GM18499 (cell line): ENCODE data around the gene TMTC1.
"Not testable (repeated sequence)": the region's sequence is repeated elsewhere in the genome, so short reads cannot be mapped to it uniquely, and the experiment has no call there.

Experiments
- ATAC-seq: cut with Tn5 transposase; IDR thresholded peaks from one replicate; pipeline ENCODE4 v1.9.1; 2021; ENCODE audit warnings: moderate number of reproducible peaks; ENCODE audit not compliant: insufficient read depth, unreplicated experiment

TMTC1 gene

DNA sequence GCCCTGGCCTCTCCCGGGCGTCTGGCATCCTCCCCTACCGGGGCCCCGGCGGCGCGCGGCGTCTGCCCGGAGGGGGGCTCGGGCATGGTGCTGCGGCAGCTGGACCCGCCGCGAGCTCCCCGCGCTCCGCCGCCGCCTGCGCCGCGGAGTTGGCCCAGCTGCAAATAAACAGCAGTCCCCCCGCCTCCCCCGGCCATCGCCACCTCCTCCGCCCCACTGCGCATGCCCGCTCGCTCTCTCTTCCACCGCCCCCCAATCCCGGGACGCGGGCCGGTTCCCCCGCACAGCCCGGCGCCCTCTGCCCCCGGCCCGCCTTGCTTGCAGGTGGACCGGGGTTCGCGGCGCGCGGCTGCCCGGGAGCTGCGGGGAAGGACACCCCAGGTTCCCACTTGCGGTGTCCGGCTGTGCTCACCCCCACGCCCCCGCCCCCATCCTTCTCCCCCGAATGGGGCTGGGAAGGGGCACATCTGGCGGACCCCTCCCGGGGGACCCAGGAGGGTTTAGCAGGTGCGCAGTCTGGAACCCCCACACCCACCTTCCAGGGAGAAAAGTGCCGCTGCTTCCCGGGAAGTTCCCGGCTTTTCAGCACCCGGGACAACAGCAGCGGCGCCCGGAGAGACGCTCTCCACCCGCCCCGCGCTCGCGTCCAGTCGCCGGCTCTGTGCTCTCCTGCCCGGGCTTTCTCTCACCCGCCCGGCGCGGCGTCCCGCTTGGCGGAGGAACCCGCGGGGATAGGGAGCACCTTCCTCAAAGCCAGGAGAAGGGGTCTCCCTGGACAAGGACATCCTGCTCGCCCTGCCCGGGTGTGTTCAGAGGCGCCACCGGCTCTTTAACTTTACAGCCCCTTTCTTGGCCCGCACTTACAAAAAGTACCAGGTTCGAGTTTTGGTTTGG lies at the start of gene TMTC1:
Gene TMTC1 (minus strand): TSS at position 170 of the 894 bp plus-strand sequence. CDS start 191 bp downstream, outside the sequence.
- ATAC-seq = no peak

DNA sequence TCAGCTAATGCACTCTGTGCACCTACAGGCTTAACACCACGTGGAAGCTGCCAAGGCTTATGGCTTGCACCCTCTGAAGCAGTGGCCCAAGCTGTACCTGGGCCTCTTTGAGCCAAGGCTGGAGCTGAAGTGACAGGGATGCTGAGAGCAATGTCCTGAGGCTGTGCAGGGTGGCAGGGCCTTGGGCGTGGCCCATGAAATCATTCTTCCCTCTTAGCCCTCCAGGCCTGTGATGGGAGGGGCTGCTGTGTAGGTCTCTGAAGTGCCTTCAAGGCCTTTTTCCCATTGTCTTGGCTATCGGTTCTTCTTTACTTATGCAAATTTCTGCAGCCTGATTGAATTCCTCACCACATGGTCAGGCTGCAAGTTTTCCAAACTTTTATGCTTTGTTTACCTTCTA lies 47.4 kb upstream of the TMTC1 start:
- ATAC-seq = no peak

DNA sequence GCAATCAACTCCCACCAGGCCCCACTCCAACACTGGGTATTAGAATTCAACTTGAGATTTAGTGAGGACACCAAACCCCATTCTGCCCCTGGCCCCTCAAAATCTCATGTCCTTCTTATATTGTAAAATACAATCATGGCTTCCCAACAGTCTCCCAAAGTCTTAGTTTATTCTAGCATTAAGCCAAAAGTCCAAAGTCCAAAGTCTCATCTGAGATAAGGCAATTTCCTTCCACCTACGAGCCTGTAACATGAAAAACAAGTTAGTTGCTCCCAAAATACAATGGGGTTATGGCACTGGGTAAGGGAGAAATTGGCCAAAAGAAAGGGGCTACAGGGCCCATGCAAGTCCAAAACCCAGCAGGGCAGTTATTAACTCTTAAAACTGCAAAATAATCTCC lies 46.6 kb upstream of the TMTC1 start:
- ATAC-seq = no peak

DNA sequence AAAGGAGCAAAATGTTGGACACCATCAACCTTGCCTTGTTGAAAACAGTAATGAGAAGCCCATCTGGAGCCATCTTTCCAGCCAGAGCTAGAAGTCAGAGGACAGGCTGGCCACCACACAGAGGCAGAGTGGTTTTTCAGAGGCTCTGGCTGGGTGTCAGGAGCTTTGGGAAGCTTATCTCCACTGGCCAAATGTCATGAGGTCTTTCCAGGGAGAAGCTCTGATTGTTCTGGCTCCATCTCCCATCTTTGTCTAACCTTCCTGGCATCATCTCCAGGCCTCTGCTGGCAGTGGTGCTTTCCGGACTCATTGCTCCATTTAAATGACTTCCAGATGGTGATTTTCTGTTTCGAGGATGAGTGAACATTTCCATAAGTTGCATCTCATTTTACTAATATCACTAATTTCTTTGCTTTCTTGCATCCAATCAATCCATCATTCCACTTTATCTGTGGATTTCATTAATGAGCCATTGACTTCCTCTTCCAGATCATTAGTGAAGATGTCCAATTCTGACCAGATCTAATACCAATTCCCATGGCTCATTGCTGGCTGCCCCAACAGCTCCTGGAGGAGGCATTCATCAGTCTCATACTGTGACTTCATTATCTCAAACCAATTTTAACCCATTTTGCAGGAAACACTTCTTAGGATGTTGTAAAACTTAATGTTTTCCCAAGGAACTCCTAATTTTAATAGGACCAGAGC lies 35.3 kb upstream of the TMTC1 start:
- ATAC-seq = no peak

DNA sequence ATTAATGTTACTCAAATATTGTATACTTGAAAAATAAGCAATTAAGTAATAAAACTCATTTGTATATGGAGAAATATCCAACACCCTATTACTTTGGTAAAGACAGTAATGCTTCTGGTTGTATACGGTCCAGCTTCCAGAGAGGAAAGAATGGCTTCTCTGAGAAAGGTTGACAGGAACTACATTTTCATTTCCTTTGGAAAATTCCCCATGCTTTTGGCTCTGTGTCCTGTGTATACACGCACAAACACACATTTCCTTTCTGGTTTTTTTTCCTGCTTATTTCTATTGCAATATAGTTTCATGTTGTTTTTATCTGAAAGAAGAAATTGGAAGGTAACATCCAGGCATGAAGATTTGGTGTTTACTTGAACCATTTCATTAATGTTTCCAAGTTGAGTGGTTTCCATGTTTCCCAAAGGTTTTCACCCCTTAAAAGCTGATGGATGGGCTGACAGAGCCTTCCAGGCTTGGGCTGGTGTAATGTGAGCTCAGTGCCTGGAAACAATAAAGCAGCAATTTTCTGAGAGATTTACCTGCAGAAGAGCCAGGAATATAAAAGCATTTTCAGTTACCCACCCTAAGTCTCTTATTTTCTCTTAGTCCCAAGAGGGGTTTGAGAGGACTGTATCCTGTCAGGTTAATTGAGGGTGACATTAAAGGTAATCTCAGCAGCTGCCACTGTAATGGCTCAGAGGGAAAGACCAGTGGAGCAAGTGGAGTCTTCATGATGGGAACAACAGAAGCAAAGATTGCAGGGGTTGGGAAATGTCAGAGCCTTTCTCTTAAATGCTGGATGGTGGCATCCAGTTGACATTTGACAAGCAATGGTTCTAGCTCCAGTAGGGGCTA lies 33.4 kb upstream of the TMTC1 start:
- ATAC-seq = no peak

DNA sequence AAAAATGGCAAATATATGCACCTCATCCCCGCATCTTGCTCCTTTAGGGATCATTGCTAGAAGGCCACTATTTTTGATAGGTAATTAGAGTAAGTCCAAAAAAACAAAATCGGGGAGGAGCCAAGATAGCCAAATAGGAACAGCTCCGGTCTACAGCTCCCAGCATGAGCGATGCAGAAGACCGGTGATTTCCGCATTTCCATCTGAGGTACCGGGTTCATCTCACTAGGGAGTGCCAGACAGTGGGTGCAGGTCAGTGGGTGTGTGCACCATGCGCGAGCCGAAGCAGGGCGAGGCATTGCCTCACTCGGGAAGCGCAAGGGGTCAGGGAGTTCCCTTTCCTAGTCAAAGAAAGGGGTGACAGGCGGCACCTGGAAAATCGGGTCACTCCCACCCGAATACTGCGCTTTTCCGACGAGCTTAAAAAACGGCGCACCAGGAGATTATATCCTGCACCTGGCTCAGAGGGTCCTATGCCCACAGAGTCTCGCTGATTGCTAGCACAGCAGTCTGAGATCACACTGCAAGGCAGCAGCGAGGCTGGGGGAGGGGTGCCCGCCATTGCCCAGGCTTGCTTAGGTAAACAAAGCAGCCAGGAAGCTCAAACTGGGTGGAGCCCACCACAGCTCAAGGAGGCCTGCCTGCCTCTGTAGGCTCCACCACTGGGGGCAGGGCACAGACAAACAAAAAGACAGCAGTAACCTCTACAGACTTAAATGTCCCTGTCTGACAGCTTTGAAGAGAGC lies 26.0 kb upstream of the TMTC1 start:
- ATAC-seq = not testable (repeated sequence)

DNA sequence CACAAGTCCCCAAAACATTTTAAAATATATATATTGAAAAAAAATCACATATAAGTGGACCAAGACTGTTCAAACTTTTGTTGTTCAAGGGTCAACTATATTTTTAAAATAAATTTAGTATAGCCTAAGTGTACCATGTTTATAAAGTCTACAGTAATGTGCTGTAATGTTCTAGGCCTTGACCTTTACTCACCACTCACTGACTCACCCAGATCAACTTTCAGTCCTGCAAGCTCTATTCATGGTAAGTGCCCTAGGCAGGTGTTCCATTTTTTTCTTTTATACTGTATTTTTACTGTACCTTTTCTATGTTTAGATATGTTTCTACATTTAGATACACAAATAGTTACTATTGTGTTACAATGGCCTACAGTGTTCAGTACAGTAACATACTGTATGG lies 23.4 kb upstream of the TMTC1 start:
- no peak for ATAC-seq

DNA sequence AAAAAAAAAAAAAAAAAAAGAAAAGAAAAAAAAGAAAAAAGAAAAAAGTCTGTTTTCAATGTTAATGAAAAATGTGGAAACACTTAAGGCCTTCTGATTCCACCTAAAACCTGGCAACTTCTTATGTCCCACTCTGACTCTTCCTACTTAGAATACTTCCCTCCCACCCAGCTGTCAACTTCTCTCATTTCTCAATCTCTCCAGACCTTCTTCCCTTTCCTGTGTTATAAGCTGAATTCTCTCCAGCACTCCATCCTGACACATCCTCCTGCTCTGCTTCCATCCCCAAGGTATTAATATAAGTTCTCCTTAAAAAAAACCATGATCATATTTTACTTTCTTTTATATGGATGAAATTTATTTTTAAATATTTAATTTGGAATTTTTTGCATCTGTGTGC lies 20.3 kb upstream of the TMTC1 start:
- ATAC-seq = no peak

DNA sequence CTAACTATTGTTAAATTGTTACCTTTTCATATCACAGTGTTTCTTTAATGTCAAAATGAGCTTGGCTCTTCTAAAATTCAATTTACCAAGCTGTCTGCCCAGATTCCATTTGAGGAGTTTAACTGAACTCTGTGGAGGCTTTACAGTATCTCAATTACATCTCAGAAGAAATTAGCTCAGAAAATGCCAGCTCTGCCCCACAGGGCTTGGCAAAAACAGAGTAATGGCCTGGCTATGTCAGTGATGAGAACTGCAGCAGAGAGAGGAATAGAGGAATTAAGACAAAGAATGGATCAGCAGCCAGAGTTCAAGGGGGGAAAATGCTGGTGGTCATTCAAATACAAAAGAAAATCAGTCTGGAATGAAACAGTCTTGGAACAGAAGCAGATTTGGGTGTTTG lies 15.8 kb upstream of the TMTC1 start:
- no peak for ATAC-seq

DNA sequence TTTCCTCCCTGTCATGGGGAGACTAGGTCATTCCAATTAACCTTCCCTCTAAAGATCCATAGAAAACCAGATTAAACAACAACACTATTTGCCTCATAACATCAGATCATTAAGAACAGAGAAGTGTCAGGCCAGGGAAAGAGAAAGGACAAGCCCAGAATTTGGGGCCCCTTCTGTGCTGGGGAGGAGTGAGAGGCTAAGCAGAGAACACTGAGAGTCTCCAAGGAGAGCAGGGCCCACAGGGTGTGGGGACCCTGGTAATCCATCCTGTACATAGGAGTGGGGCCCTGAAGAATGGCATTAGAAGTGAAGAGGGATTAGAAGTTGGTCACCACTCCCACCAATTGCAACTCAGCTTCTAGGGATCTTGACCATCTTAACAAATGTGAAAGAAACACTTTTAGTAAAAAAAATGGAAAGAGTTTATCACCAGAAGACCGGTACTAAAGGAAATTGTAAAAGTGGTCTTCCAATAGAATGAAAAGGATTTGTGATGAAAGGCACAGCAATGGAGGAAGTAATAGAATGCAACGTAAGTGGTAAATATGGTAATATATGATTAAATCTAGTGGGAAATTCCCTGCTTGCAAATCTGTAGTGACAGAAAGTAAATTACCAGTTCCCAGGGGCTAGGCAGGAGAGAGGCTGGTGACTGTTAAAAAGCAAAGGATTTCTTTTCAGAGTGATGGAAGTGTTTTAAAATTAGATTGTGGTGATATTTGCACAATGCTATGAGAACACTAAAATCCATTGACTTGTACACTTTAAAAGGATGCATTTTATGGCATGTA lies 14.0 kb upstream of the TMTC1 start:
- ATAC-seq = no peak

DNA sequence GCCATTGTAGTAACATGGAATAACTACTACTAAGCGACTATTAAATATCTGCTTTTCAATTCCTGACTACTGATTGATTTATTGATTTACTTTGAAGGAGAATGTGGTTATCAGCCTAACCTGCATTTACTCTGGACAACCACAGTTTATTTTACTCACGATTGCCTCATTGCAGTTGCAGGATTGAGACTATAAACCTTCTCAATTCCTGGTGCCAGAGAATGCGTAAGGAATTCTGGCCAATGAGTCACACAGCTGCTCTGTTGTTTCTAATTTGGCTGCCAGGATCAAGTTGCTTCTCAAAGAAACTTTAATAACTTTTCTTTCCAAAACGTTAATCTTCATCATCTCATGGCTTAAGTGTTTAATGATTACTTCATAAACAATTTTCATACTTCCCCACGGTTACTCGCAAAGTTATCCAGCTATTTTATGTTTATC lies 13.1 kb upstream of the TMTC1 start:
- ATAC-seq = no peak

DNA sequence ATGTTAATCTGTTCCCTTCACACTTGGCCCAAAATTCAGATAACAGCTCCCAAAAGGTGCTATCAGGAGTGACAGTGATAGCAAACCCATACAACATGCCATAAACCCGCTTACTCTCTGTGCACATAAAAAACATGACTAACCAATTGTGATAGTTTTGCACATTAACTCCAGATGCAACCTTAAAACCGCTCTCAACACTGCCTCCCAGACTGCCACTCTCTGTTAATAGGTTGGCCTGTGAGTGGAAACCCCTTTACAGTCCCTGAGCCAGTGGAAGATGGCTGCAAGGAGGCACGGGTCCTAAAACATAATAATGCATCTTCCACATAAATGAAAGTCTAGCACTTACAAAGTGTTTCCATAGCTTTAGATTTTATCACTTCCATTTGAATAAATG lies 12.0 kb upstream of the TMTC1 start:
- no peak for ATAC-seq

DNA sequence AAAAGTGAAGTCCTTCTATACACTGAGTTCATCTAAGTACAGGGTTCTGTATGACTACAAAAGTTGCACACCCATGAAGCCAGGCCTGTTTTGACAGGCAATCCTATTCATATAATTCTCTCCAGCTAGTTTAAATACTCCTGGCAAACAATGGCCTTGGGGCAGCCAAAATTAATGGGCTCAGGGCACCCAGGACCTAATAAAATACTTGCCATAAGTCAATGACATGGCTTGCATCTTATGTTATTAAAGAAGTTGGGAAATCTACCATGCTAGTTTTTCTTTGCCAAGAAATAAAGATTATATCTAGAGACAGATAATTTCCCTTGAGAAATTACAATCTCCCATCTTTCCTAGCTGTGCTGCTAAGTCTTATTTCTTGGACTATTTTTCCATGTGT lies 11.1 kb upstream of the TMTC1 start:
- no peak for ATAC-seq

DNA sequence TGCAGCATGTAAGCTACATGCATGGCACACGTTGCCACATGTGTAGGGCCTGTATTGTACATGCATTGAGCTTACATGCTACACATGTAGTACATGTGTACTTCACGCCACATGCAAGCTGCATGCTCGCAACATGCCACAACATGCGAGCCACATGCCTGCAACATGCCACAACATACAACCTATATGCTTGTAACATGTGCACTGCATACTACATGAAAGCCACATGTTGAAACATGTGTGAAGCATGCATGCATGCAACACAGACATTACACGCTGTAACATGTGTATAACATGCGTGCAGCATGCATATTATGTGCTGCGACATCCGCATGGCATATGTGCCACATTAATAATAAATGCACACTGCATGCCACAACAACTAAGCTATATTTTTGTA lies 9.1 kb upstream of the TMTC1 start:
- ATAC-seq = no peak

DNA sequence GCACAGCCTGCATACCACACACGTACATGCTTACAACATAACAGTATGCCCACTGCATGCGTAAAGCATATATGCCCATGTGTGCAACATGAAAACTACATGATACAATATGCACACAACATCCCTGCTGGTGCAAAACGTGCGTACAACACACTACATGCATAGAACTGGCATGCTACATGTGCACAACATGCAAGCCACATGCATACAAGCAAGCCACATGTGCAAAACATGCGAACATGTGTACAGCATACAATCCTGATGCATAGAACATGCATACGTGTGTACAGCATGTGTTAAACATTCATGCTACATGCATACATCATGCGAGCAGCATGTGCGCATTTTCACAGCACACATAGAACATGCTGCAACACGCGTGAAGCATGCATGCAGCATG lies 8.4 kb upstream of the TMTC1 start:
- ATAC-seq = no peak

DNA sequence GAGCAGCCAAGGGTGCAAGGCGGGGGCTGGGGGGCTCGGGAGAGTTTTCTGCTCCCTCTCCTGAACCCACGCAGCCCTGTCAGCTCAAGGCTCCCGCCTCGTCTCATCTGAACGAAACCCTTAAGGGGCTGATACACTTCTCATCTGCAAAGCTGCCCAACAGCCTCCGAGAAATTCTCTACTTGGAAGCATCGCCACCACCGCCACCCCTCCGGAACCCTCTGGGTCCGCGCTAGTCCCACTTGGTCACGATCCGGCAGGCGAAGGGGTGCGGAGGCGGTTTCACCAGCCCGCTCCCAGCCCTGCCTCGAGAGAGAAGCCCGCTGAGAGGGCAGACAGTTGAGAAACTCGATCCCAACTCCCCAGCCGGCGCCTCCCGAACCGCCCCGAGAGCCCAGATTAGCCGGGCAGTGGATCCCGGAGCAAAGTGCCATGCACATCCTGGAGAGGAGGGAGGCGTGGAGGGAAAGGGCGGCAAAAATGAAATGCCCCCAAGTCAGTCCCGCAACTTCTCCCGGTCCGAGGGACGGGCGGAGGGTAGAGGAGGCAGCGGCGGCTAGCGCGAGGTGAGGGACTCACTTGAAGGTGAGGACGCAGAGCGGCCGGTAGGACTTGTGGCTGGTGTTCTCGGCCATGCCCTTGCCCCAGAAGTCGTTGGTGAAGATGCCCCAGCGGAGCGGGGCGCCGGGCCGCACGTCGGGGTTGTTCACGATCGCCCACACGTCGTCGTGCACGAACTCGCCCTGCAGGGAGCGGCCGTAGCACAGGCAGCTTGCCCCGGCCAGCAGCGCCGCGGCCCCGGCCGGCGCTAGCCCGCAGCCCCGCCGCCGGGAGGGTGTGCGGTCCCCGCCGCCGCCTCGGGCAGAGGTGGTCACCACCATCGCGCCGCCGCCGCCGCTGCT lies 620 bp downstream of the TMTC1 start:
- no peak for ATAC-seq

DNA sequence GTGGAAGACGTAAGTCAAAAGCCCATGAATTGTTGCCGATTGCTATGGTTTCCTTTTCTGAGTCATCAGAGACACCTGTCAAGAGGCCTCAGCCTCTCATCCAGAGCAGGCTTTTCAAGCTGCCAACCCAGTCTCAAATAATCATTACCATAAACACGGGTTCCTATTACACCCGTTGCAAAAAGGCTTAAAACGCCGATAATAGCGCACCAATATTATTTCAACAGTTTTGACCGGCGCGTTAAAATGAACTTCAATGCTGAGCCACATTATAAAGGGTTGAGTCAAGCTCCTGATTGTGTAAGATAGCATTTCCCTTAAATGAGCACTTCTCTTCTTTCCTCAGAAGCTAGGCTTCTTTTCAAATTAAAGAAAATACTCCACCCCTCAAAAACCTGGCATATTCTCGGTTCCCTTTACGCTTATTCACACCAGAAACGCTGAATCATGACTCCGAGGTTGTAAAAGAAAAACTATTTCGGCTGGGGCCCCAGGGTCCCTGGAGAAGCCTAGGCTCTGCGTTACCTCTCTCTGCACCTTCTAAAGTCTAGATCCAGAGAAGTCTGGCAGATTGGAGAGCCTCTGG lies 1.4 kb downstream of the TMTC1 start:
- ATAC-seq = peak; percentile 83

DNA sequence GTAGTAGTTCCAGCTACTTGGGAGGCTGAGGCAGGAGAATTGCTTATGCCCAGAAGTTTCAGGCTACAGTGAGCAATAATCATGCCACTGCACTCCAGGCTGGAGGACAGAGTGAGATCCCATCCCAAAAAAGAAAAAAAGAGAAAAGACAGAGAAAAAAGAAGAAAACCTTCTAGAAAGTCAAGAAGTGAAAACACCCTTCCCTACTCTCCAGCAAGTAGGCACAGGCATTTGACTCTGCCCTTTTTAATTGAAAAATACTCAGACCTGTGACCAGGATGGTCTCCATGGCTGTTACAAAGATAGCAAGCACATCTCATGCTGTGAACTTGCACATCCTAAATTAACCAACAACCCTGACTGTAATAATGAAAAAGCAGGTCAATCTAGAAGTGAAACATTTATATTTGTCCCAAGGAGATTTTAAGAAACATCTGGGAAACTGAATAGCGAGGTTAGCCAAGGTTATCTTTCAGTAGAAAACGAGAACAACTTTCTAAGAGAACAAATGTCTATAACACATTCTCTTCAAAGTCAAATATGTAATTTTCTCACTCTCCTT lies 2.0 kb downstream of the TMTC1 start:
- peak; percentile 20 for ATAC-seq
